B cell (primary cell): ENCODE measurements around the gene COQ5. TPM values are rescaled to one million over a fixed set of nuclear protein-coding genes. Genes with fewer than 3 reads are reported as not detected.
A peak's percentile ranks its signal among the peaks of the same experiment; 100 is the strongest.

ENCODE experiments used
- ATAC-seq: fragments of 200-7000 bp; cut with Tn5 transposase; one replicate; pipeline ENCODE4 v1.10.0; 2021; ENCODE audit warnings: low read depth, mild to moderate bottlenecking, moderate number of reproducible peaks, moderate library complexity
- CTCF ChIA-PET: fragments of 350-600 bp; sonication (Branson Sonifier 250); formaldehyde crosslinking; loops from one replicate; lab custom pipeline; 2021; ENCODE audit warnings: antibody characterized with exemption, inconsistent platforms; lab: Charles Lee
- POLR2A ChIA-PET: fragments of 350-600 bp; sonication (Branson Sonifier 250); formaldehyde crosslinking; loops from one replicate; lab custom pipeline; 2021; ENCODE audit warnings: antibody characterized with exemption; lab: Charles Lee
- DNase-seq: peaks from one replicate; pipeline ENCODE4 v3.0.0; 2013
- H2AFZ ChIP-seq: 2 replicates; pipeline ENCODE4 v1.6.1; 2012; ENCODE audit warnings: mild to moderate bottlenecking, low read depth, low read length; ENCODE audit not compliant: insufficient read depth, poor library complexity, severe bottlenecking
- H3K27ac ChIP-seq, 2 donors: 1 replicate in 1 of 2; 2 replicates in 1 of 2; pipeline ENCODE4 v1.5.1; 2012 to 2013; ENCODE audit warnings: low read length in 2 of 2, mild to moderate bottlenecking in 2 of 2, moderate library complexity in 1 of 2
- H3K27me3 ChIP-seq, 4 experiments: fragments of 200-600 bp in 1 of 4; sonication (generic) in 1 of 4; replicated peaks in 1 of 4; 1 replicate in 2 of 4; 2 replicates in 2 of 4; pipeline versions ENCODE4 v1.6.1 to v1.7.0; 2013 to 2016; ENCODE audit warnings: low read length in 3 of 4, mild to moderate bottlenecking in 2 of 4, mixed read lengths in 1 of 4, moderate library complexity in 1 of 4; ENCODE audit not compliant: insufficient read depth in 4 of 4, control insufficient read depth in 3 of 4; ENCODE audit errors: control extremely low read depth in 1 of 4
- H3K36me3 ChIP-seq, 2 experiments: replicated peaks in 1 of 2; 1 replicate in 1 of 2; 2 replicates in 1 of 2; pipeline versions ENCODE4 v1.6.1 to v1.7.1; 2013; ENCODE audit warnings: low read length in 1 of 2; ENCODE audit not compliant: insufficient read depth in 2 of 2, control insufficient read depth in 1 of 2; ENCODE audit errors: control extremely low read depth in 1 of 2, extremely low read depth in 1 of 2
- H3K4me1 ChIP-seq, 2 donors: fragments of 200-600 bp in 1 of 2; sonication (generic) in 1 of 2; 1 replicate in 1 of 2; 2 replicates in 1 of 2; pipeline versions ENCODE4 v1.5.1 to v1.6.1; 2013 to 2017; ENCODE audit warnings: low read length in 2 of 2; ENCODE audit not compliant: control insufficient read depth in 2 of 2, insufficient read depth in 2 of 2
- H3K4me2 ChIP-seq: replicated peaks from 2 replicates; pipeline ENCODE3; 2012; ENCODE audit warnings: mild to moderate bottlenecking, low read depth, low read length; ENCODE audit not compliant: poor library complexity, severe bottlenecking
- H3K4me3 ChIP-seq, 5 experiments: fragments of 200-600 bp in 1 of 5; sonication (generic) in 1 of 5; 1 replicate in 3 of 5; 2 replicates in 2 of 5; pipeline versions ENCODE4 v1.5.1 to v1.7.0; 2011 to 2016; ENCODE audit warnings: low read length in 4 of 5, mild to moderate bottlenecking in 4 of 5, low read depth in 2 of 5, control low read depth in 1 of 5, moderate library complexity in 1 of 5; ENCODE audit not compliant: insufficient read depth in 1 of 5; ENCODE audit errors: control extremely low read depth in 1 of 5, extremely low read depth in 1 of 5
- H3K79me2 ChIP-seq: fragments of 200-600 bp; sonication (generic); one replicate; pipeline ENCODE4 v1.6.0; 2016; ENCODE audit warnings: low read length; ENCODE audit not compliant: control insufficient read depth, insufficient read depth
- H3K9ac ChIP-seq: fragments of 200-600 bp; sonication (generic); 2 replicates; pipeline ENCODE4 v1.6.1; 2017; ENCODE audit warnings: mild to moderate bottlenecking, low read length, moderate library complexity
- H3K9me3 ChIP-seq, 3 donors: one replicate each; pipeline versions ENCODE4 v1.6.1 to v1.7.1; 2013; ENCODE audit warnings: low read length in 2 of 3; ENCODE audit not compliant: control insufficient read depth in 2 of 3, insufficient read depth in 1 of 3; ENCODE audit errors: control extremely low read depth in 1 of 3
- H4K20me1 ChIP-seq: 2 replicates; pipeline ENCODE4 v1.6.0; 2012; ENCODE audit warnings: mild to moderate bottlenecking, low read length; ENCODE audit not compliant: insufficient read depth, control insufficient read depth, poor library complexity, severe bottlenecking
- H3K27ac Mint-ChIP-seq: one replicate; pipeline ENCODE4 v1.8.0; 2021; ENCODE audit warnings: mixed read lengths
- H3K27me3 Mint-ChIP-seq: one replicate; pipeline ENCODE4 v1.8.0; 2021; ENCODE audit warnings: mixed read lengths
- H3K4me1 Mint-ChIP-seq: one replicate; pipeline ENCODE4 v1.8.0; 2021; ENCODE audit warnings: mixed read lengths
- H3K4me3 Mint-ChIP-seq: one replicate; pipeline ENCODE4 v1.8.0; 2021; ENCODE audit warnings: mixed read lengths
- H3K9me3 Mint-ChIP-seq: one replicate; pipeline ENCODE4 v1.8.0; 2022; ENCODE audit warnings: mixed read lengths; ENCODE audit not compliant: insufficient read depth
- CTCF ChIP-seq: fragments of 200-600 bp; IDR thresholded peaks from one replicate; pipeline ENCODE4 v1.8.0; 2022; ENCODE audit warnings: antibody characterized with exemption, mild to moderate bottlenecking
- EZH2 ChIP-seq: IDR thresholded peaks from 2 replicates; pipeline ENCODE4 v1.6.1; 2012; ENCODE audit warnings: borderline replicate concordance, low read depth, mild to moderate bottlenecking, moderate library complexity, low read length; ENCODE audit not compliant: insufficient read depth, poor library complexity, severe bottlenecking
- WGBS: methylation state at CpG from one replicate; pipeline ENCODE4 v1.1.5; 2013; ENCODE audit warnings: missing lambda C conversion rate; ENCODE audit not compliant: insufficient coverage; 5-methylcytosine and 5-hydroxymethylcytosine counted together
- intact Hi-C: fragments of 100-400 bp; cut with micrococcal nuclease; formaldehyde crosslinking; loops from one replicate; pipeline ENCODE4 v1.10.0; 2022
- polyA plus RNA-seq: library from polyadenylated mRNA; depleted of rRNA; stranded (reverse); fragments of >200 nt; gene quantifications from 2 replicates; pipeline ENCODE4 v1.2.3, GENCODE V29; 2012
- total RNA-seq, 2 donors: library from RNA; stranded (reverse); fragments of 120-200 nt in 1 of 2; gene quantifications; 1 replicate in 1 of 2; 2 replicates in 1 of 2; pipeline versions ENCODE4 v1.2.3 to v1.2.4, GENCODE V29; 2013 to 2022

COQ5 gene
- total and polyA plus RNA-seq, 2 donors (not counting 1 experiment from before 2014, with no cell fraction given), result 9.8 to 22.1 TPM

- H3K27me3 ChIP-seq, result no peaks in the 10 kb centered on the region
- H3K4me1 Mint-ChIP-seq, result peaks cover 2% of the 10 kb centered on the region
- H3K4me2 ChIP-seq, result no peak overlapping the region
- H3K4me3 Mint-ChIP-seq, result no peak overlapping the region
- no peak overlapping the region for H3K9ac ChIP-seq
- intact Hi-C loops, result no loop called here
- 100% methylated on average over 1 of the region's 2 CpGs for WGBS
- no peaks in the 10 kb centered on the region for H3K9me3 ChIP-seq
- no peak overlapping the region for H3K4me3 ChIP-seq
- peak overlapping the region; percentile 26 for H3K27ac Mint-ChIP-seq
- no peak overlapping the region for H3K27ac ChIP-seq
- CTCF ChIA-PET, result no interaction called here
- no peaks in the 10 kb centered on the region for H3K9me3 Mint-ChIP-seq
- H3K27me3 Mint-ChIP-seq, result no peaks in the 10 kb centered on the region
- peaks cover 28% of the 10 kb centered on the region for H4K20me1 ChIP-seq
- DNase-seq (no peak), ATAC-seq (no peak)
- TF ChIP-seq CTCF (no peak), EZH2 (no peak)
- peaks cover 0 to 2% of the 10 kb centered on the region in 2 donors for H3K4me1 ChIP-seq
- H3K36me3 ChIP-seq, result peaks cover 23 to 64% of the 10 kb centered on the region in 2 experiments
- H3K79me2 ChIP-seq, result peaks cover 35% of the 10 kb centered on the region
- POLR2A ChIA-PET, result no interaction called here
- no peak overlapping the region for H2AFZ ChIP-seq
These were observed 28.6 kb upstream of the COQ5 start for GRCh38 chr12:120557589-120557988.

GRCh38 chr12:120554678-120555077, 25.7 kb upstream of the COQ5 start:
- WGBS, result 100% methylated on average over 1 of the region's 1 CpG
- peaks cover 11 to 48% of the 10 kb centered on the region in 2 experiments for H3K36me3 ChIP-seq
- ChIA-PET POLR2A (no interaction called here), CTCF (interaction anchor here (1.0 kb wide), 1 partner anchor 22 kb away, joined by 3 read pairs; no protein-coding TSS in a partner anchor)
- H3K4me1 ChIP-seq, result peaks cover 0 to 5% of the 10 kb centered on the region in 2 donors
- H3K4me3 Mint-ChIP-seq, result no peak overlapping the region
- no peaks in the 10 kb centered on the region for H3K9me3 Mint-ChIP-seq
- no peak overlapping the region for H2AFZ ChIP-seq
- intact Hi-C loops, result loop anchor here (2.0 kb wide), 1 partner anchor 68 kb away; no protein-coding TSS in a partner anchor
- ATAC-seq (no peak), DNase-seq (no peak)
- H3K9ac ChIP-seq, result no peak overlapping the region
- TF ChIP-seq EZH2, result no peak
- TF ChIP-seq CTCF, result no peak
- H3K79me2 ChIP-seq, result peaks cover 47% of the 10 kb centered on the region
- H3K4me3 ChIP-seq, result no peak overlapping the region
- H3K27ac Mint-ChIP-seq, result no peak overlapping the region
- H3K27me3 Mint-ChIP-seq, result no peaks in the 10 kb centered on the region
- H3K4me2 ChIP-seq, result no peak overlapping the region
- no peaks in the 10 kb centered on the region for H3K9me3 ChIP-seq
- H4K20me1 ChIP-seq, result peaks cover 40% of the 10 kb centered on the region
- H3K27ac ChIP-seq, result no peak overlapping the region
- no peaks in the 10 kb centered on the region for H3K27me3 ChIP-seq
- peaks cover 6% of the 10 kb centered on the region for H3K4me1 Mint-ChIP-seq
